Naive thymus-derived CD8-positive, alpha-beta T cell (primary cell): ENCODE measurements around the gene SLIT3. TPM values are rescaled to one million over a fixed set of nuclear protein-coding genes. Genes with fewer than 3 reads are reported as not detected.

Source experiments
- ATAC-seq, 2 donors: fragments of 150-1000 bp; cut with Tn5 transposase in 1 of 2; sonication (Bioruptor Pico), chemical (Tn5 transposase) in 1 of 2; 1 replicate in 1 of 2; 2 replicates in 1 of 2; pipeline ENCODE4 v1.10.0; 2021; ENCODE audit warnings: mild to moderate bottlenecking in 2 of 2, moderate library complexity in 2 of 2
- POLR2A ChIA-PET: fragments of 350-600 bp; sonication (Branson Sonifier 250); formaldehyde crosslinking; loops from one replicate; lab custom pipeline; 2021; ENCODE audit warnings: antibody characterized with exemption; lab: Charles Lee
- DNase-seq, 10 donors: peaks; one replicate each; pipeline versions ENCODE4 v3.0.0 to v3.0.0-alpha.2; 2020 to 2022
- H3K27ac Mint-ChIP-seq, 10 donors: one replicate each; pipeline ENCODE4 v1.8.0; 2020 to 2022; ENCODE audit warnings: mild to moderate bottlenecking in 10 of 10, mixed read lengths in 10 of 10, moderate library complexity in 4 of 10, inconsistent platforms in 1 of 10
- H3K27me3 Mint-ChIP-seq, 5 donors: one replicate each; pipeline ENCODE4 v1.8.0; 2021 to 2022; ENCODE audit warnings: mixed read lengths in 5 of 5
- H3K36me3 Mint-ChIP-seq, 3 donors: one replicate each; pipeline ENCODE4 v1.8.0; 2020 to 2022; ENCODE audit warnings: mixed read lengths in 3 of 3, mild to moderate bottlenecking in 2 of 3, inconsistent platforms in 1 of 3
- H3K4me1 Mint-ChIP-seq, 4 donors: one replicate each; pipeline ENCODE4 v1.8.0; 2021 to 2022; ENCODE audit warnings: mixed read lengths in 4 of 4
- H3K4me3 Mint-ChIP-seq, 10 donors: one replicate each; pipeline ENCODE4 v1.8.0; 2020 to 2022; ENCODE audit warnings: mild to moderate bottlenecking in 10 of 10, mixed read lengths in 10 of 10, moderate library complexity in 6 of 10, inconsistent platforms in 1 of 10
- H3K9me3 Mint-ChIP-seq, 9 donors: one replicate each; pipeline ENCODE4 v1.8.0; 2020 to 2022; ENCODE audit warnings: mixed read lengths in 9 of 9, mild to moderate bottlenecking in 3 of 9, inconsistent platforms in 1 of 9, moderate library complexity in 1 of 9
- polyA plus RNA-seq, 3 donors: library from polyadenylated mRNA; unstranded; fragments of 300-500 nt; fragmentation: Illumina TruSeq; gene quantifications; one replicate each; pipeline ENCODE4 v1.2.3, GENCODE V29; 2021
- total RNA-seq, 8 experiments: library from RNA in 2 of 8; stranded (reverse) in 2 of 8; gene quantifications; one replicate each; pipeline ENCODE4 v1.2.3 and lab custom pipeline; 2021 to 2026

Gene SLIT3
- total and polyA plus RNA-seq, 5 experiments from 2014 or later, result not detected

DNA sequence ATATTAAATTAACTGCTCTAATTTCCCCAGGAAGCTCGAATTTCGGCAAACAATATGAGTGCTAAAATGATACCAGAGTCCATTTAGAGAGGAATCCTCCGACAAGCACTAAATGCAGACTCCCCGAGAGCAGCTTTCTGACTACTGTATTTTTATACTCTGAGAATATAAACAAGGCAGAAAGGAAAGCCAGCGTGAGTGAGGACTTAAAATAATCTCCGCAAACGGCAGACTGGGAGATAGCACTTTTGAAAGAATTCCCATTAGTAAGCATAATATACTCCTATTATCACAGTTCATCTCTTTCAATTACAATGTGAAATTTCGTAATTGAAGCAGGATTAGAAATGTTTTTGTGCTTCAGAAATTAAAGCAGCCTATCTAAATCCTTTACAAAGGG is 452.4 kb downstream of the SLIT3 start:
- Mint-ChIP-seq H3K9me3 (no peaks in the 10 kb centered on the region), H3K27ac (no peak overlapping the region), H3K4me1 (peaks cover 0 to 11% (median 6%) of the 10 kb centered on the region in 4 donors), H3K36me3 (no peaks in the 10 kb centered on the region), H3K27me3 (peaks cover 0 to 7% (median 0%) of the 10 kb centered on the region in 5 donors), H3K4me3 (no peak overlapping the region)
- POLR2A ChIA-PET, result no interaction called here
- DNase-seq (no peak), ATAC-seq (no peak)

DNA sequence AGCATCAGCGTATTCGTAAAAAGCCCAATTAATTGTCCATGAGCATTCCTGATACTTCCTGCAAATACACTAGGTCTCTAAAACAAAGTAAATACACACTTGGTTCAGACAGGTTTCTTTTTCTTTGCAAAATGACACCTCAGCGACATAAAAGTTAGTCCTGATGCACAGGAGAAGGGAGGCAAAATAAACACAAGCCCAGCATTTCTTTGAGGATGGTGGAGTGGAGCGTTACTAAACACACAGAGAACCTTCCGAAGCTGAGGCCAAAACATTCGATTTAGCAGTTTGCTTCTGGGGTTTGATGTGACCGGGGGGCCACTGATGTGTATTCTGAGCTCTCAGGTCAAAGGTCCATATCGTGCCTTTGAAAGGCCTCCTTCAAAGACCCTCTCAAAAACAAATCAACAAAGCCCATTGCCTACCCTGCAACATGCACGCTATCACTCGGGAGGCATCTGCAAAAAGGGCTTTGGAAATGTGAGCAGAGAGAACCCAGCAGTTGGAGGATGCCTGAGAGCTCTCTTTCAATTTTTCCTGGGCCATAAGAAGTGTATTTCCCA is 453.3 kb downstream of the SLIT3 start:
- H3K4me1 Mint-ChIP-seq, result peaks cover 0 to 11% (median 6%) of the 10 kb centered on the region in 4 donors
- ATAC-seq (no peak), DNase-seq (no peak)
- no peak overlapping the region for H3K4me3 Mint-ChIP-seq
- no peaks in the 10 kb centered on the region for H3K9me3 Mint-ChIP-seq
- H3K27ac Mint-ChIP-seq, result no peak overlapping the region
- H3K27me3 Mint-ChIP-seq, result peaks cover 0 to 7% (median 0%) of the 10 kb centered on the region in 5 donors
- POLR2A ChIA-PET, result no interaction called here
- H3K36me3 Mint-ChIP-seq, result no peaks in the 10 kb centered on the region

DNA sequence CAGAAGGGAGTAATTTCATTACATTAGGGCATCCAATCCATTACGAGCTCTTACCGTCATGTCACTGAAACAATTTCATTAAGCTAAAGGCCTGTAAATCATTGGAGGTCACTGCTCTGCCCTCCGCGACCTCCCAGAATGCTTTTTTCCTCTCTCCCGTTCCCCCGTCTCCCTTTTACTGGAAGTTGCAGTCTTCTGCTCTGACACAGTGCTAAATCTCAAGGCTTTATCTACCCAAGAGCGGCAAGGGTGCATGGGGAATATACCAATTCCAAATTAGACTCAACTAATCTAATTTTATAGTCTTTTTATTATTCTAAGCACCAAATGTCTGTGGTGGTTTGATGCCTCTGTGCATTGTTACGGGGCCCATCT is 456.0 kb downstream of the SLIT3 start:
- H3K27ac Mint-ChIP-seq, result no peak overlapping the region
- no peaks in the 10 kb centered on the region for H3K4me1 Mint-ChIP-seq
- peaks cover 0 to 5% (median 4%) of the 10 kb centered on the region in 5 donors for H3K27me3 Mint-ChIP-seq
- POLR2A ChIA-PET, result no interaction called here
- ATAC-seq (no peak), DNase-seq (no peak)
- no peaks in the 10 kb centered on the region for H3K9me3 Mint-ChIP-seq
- H3K4me3 Mint-ChIP-seq, result no peak overlapping the region
- no peaks in the 10 kb centered on the region for H3K36me3 Mint-ChIP-seq

DNA sequence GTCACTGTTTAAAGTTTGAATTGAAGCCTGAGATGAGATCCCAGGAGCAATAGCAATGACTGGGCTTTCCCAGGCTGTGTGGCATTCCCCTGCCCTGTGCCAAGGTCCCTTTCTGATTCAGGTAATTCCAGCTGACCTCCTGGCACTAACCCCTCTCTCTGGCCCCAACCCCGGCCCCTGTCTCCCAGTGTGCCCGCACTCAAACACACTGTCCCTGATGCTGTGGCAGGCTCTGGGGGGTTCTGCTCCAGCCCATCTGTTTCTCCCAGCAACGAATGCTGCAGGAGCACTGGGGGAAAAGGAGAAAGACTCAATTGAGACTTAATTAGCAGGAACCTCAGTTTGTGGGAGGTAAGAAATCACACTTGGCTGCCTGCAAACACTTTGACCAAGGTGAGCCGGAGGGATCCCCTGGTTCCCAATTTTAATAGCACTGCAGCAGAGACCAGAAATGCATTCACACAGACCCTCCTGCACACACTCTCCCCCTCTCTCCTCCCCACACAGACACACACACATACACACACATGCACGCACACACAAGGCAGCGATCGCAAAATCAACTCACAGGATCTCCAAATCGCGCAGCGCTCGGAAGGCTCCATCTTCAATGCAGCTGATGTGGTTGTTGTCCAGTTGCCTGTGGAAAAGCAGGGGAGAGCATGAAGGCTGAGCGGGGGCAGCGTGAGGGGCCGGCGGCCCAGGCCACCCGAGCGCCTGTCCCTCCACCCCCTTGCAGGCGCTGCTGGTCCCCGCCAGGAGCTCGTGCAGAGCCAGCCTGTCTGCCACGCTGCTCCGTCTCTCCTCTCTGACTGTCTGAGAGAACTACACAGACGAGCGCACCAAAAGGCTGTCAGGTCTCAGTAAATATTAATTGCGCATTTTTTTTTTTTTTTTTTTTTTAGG is 456.7 kb downstream of the SLIT3 start:
- POLR2A ChIA-PET, result interaction anchor here (0.6 kb wide), 1 partner anchor 9 kb away, joined by 3 read pairs; no protein-coding TSS in a partner anchor
- H3K27me3 Mint-ChIP-seq, result peaks cover 0 to 5% (median 4%) of the 10 kb centered on the region in 5 donors
- DNase-seq, result no peak
- no peaks in the 10 kb centered on the region for H3K9me3 Mint-ChIP-seq
- H3K4me3 Mint-ChIP-seq, result no peak overlapping the region
- H3K27ac Mint-ChIP-seq, result no peak overlapping the region
- no peak for ATAC-seq
- no peaks in the 10 kb centered on the region for H3K36me3 Mint-ChIP-seq
- H3K4me1 Mint-ChIP-seq, result no peaks in the 10 kb centered on the region

DNA sequence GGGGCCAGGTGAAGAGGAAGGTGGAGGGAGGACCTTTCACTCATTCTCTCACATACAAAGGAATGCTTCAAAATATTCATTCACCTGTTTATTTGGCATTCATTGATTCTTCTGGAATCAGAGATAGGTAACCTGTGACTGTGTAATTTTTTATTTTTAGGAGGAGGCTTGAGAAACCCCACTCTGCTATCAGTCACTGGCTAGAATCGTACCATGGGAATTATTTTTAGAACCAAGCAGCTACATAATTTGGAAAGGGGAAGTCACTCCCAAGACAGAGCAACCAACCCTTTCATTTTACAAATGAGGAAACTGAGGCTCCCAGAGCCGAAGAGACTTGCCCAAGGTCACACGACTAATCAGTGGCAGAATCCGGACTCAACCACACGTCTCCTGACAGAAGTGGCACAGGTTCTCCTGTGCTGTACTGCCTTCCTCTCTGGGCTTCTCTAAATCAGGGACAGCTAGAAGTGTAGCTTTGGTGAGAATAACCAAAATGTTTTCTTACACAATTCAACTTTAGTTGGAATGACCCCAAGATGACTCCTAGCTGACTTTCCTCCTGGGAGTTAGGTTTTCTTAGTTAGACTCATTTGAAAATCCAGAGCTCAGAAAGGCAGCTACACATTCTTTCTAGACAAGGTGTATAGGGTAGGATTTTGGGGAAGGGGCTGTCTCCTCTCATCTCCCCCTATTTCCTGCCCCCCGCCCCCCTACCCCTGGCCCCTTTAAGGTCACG is 457.5 kb downstream of the SLIT3 start:
- H3K4me1 Mint-ChIP-seq, result no peaks in the 10 kb centered on the region
- H3K27me3 Mint-ChIP-seq, result peaks cover 0 to 5% (median 4%) of the 10 kb centered on the region in 5 donors
- H3K27ac Mint-ChIP-seq, result no peak overlapping the region
- H3K36me3 Mint-ChIP-seq, result no peaks in the 10 kb centered on the region
- DNase-seq (no peak), ATAC-seq (no peak)
- POLR2A ChIA-PET, result no interaction called here
- H3K9me3 Mint-ChIP-seq, result no peaks in the 10 kb centered on the region
- H3K4me3 Mint-ChIP-seq, result no peak overlapping the region

DNA sequence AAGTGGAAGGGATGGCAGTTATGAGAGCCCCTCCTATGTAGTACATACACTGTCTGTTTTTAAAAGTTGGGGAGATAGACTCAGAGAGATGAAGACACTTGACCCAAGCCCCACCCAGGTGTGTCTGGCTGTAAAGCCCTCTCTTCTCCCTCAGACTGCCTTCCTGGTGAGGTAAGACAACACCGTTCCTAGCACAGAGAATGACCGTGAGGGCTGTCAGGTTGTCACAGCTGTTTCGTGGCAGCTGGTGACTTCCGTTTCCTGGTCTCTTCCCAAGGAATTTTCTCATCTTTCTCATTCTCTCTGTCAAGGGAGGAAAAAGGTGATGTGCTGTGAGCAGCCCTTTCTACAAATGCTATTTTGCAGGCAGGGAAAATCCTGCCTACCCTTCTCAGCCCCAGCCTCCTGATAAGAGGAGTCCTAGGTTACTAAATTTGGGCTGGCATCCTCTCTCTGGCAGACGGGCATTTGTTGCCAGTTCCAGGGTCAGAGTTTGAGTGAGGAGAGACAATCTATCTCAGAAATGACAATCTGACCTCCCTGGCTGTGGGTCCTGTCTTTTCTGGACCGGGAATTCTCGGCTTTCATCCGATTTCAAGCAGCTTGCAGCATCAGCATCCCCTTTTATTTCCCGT is 458.3 kb downstream of the SLIT3 start:
- no peaks in the 10 kb centered on the region for H3K9me3 Mint-ChIP-seq
- H3K36me3 Mint-ChIP-seq, result no peaks in the 10 kb centered on the region
- H3K27ac Mint-ChIP-seq, result no peak overlapping the region
- POLR2A ChIA-PET, result no interaction called here
- no peaks in the 10 kb centered on the region for H3K4me1 Mint-ChIP-seq
- no peak overlapping the region for H3K4me3 Mint-ChIP-seq
- H3K27me3 Mint-ChIP-seq, result peaks cover 0 to 5% (median 4%) of the 10 kb centered on the region in 5 donors
- no peak for DNase-seq
- no peak for ATAC-seq

DNA sequence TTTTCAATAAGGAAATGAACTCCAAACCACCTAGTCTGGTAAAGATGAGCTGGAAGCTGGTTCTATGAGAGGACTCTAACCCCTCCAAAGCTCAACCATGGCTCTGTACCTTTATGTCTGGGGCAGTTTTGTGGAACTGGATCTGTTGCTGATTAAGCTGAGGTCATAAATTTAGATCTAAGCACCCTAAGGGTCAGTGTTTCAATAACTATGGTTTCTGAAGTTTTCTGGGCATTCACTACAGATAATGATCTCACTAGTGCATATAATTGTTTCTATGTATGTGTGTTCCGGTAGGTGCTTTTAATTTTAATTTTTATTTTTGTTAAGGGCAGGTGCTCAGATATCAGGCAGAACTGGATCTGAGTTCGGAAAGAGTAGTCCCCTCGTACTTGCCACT is 463.1 kb downstream of the SLIT3 start:
- Mint-ChIP-seq H3K9me3 (no peaks in the 10 kb centered on the region), H3K27ac (no peak overlapping the region), H3K36me3 (no peaks in the 10 kb centered on the region), H3K4me1 (no peaks in the 10 kb centered on the region), H3K27me3 (peaks cover 0 to 9% (median 3%) of the 10 kb centered on the region in 5 donors), H3K4me3 (no peak overlapping the region)
- POLR2A ChIA-PET, result no interaction called here
- DNase-seq, result no peak
- no peak for ATAC-seq

DNA sequence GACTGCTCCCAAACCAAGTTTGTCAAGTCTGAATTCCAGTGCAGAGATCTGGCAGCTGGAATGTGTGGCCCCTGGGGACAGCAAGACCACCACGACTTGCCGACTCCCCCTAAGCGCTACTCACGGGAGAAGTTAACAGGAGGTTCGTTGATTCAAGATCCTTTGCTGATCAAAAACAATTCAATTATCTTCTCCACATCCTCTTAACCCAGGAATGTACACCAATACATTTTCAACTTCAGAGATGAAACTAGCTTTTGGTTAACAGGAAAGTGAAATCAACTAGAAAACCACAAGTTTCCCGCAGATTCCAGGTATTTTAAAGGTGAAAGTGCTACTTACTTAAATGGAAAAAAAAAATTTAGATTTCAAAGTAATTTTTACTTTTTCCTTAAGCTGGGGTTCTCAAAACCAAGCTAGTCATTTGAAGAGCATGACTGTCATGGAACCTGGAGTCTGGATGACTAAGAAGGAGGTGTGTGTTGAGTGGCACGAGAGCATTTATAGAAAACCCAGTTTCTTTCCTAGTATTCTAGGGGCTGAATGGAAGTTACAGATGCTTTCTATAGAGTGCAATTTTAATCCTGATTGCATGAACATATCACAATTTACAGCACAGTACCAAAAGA is 464.2 kb downstream of the SLIT3 start:
- no peaks in the 10 kb centered on the region for H3K36me3 Mint-ChIP-seq
- no peak overlapping the region for H3K4me3 Mint-ChIP-seq
- H3K27ac Mint-ChIP-seq, result no peak overlapping the region
- DNase-seq, result no peak
- POLR2A ChIA-PET, result no interaction called here
- no peaks in the 10 kb centered on the region for H3K9me3 Mint-ChIP-seq
- ATAC-seq, result no peak
- peaks cover 0 to 9% (median 0%) of the 10 kb centered on the region in 5 donors for H3K27me3 Mint-ChIP-seq
- no peaks in the 10 kb centered on the region for H3K4me1 Mint-ChIP-seq

DNA sequence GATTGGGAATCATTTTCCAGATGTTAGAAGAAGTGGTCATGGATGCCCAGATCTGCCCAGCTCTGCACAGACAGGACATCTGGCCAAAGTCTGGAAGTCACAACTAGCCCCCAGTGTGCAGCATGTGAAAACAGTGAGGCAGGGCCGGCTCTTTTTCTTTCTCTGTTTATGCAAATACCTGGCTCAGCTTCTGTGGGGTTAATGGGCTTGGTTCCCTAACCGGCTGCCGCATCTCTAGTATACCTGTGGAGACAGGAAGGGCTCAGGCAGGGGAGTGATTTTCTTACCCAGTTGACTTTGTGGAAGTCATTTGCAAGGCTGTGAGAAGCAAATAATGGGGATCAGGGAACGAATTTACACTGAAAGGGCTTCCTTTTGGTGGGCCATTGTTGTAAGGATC is 467.0 kb downstream of the SLIT3 start:
- POLR2A ChIA-PET, result no interaction called here

DNA sequence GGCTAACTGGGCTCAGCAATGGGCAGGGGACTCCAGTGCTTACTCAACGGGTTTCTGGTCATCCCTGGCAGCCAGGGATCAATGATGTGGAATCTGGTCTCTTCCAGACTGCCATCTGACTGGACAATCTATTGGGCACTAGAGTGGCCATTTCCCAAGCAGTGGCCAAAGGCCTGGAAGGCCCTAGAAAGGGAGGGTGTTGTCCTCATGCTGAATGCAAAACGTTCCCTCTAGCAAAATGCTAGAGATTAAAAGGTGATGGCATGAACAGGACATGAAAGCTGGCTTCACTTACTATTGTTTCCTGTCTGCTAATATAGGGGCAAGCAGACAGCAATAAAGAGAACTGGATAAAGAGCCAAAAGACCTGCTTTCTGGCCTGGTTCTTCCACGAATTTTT is 467.6 kb downstream of the SLIT3 start:
- no peaks in the 10 kb centered on the region for H3K9me3 Mint-ChIP-seq
- H3K27me3 Mint-ChIP-seq, result peaks cover 0 to 9% (median 0%) of the 10 kb centered on the region in 5 donors
- H3K36me3 Mint-ChIP-seq, result no peaks in the 10 kb centered on the region
- no peak overlapping the region for H3K4me3 Mint-ChIP-seq
- POLR2A ChIA-PET, result no interaction called here
- DNase-seq (no peak), ATAC-seq (no peak)
- no peaks in the 10 kb centered on the region for H3K4me1 Mint-ChIP-seq
- no peak overlapping the region for H3K27ac Mint-ChIP-seq

More for the DNA sequence above, 467.0 kb downstream of the SLIT3 start:
- Mint-ChIP-seq H3K27ac (no peak overlapping the region), H3K4me3 (no peak overlapping the region), H3K27me3 (peaks cover 0 to 9% (median 0%) of the 10 kb centered on the region in 5 donors), H3K9me3 (no peaks in the 10 kb centered on the region), H3K36me3 (no peaks in the 10 kb centered on the region), H3K4me1 (no peaks in the 10 kb centered on the region)
- ATAC-seq, result no peak
- DNase-seq, result no peak

DNA sequence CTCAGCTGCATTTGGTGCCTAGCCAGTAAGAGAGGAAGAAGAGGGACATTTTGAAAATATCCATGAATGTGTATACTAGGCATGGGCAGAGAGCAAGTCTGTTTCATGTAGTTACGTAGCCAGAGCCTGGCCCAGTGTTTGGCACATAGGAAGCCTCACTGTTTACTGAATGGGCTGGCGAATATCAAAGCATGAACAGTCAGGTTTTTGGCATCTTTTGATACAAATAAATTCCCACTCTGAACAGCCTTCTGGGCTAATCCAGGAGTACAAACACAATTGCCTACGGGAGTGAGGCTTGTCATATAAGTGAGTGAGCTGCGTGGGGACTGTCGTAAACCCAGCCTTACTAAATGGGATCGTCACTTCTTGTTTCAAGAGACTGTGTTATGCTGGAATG is 468.6 kb downstream of the SLIT3 start:
- ATAC-seq (no peak), DNase-seq (no peak)
- no peaks in the 10 kb centered on the region for H3K9me3 Mint-ChIP-seq
- H3K4me1 Mint-ChIP-seq, result no peaks in the 10 kb centered on the region
- H3K27ac Mint-ChIP-seq, result no peak overlapping the region
- peaks cover 0 to 9% (median 0%) of the 10 kb centered on the region in 5 donors for H3K27me3 Mint-ChIP-seq
- no peaks in the 10 kb centered on the region for H3K36me3 Mint-ChIP-seq
- no peak overlapping the region for H3K4me3 Mint-ChIP-seq
- POLR2A ChIA-PET, result no interaction called here

DNA sequence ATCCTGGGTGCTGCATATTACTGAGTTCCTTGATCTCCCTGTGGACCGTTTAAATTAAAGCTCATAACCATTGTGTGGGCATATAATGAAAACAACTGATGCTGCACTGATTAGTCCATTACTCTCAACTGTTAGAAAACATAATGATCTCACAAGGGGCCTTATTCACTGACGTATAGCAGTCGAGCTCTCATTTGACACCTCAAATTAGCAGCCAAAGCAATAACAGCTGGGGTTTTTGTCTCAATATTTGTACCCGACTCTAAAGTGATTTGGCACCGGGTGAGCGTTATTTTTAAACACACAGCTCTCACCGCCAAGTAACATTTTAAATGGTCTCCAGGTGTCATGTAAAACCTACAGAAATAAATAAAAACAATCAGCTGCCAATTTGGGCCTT is 469.6 kb downstream of the SLIT3 start:
- POLR2A ChIA-PET, result no interaction called here
- Mint-ChIP-seq H3K4me3 (no peak overlapping the region), H3K27ac (no peak overlapping the region), H3K4me1 (no peaks in the 10 kb centered on the region), H3K36me3 (no peaks in the 10 kb centered on the region), H3K9me3 (no peaks in the 10 kb centered on the region), H3K27me3 (peaks cover 0 to 9% (median 0%) of the 10 kb centered on the region in 5 donors)
- ATAC-seq (no peak), DNase-seq (no peak)
